Breast epithelium (tissue), 3 donors: Measurements from ENCODE around the gene PPP1R26.

Experiments
- POLR2AphosphoS5 ChIP-seq, 3 donors: sonication (generic); formaldehyde crosslinking; IDR thresholded peaks; one replicate each; pipeline ENCODE4 v1.6.1; 2017; ENCODE audit warnings: antibody characterized with exemption in 3 of 3
- TF ChIP-seq, protein P1 (sequence below), 3 donors: fragments of 450-650 bp; IDR thresholded peaks; one replicate each; pipeline ENCODE4 v1.5.1; 2016 to 2017; ENCODE audit warnings: antibody characterized with exemption in 3 of 3, mild to moderate bottlenecking in 3 of 3, moderate library complexity in 3 of 3

DNA sequence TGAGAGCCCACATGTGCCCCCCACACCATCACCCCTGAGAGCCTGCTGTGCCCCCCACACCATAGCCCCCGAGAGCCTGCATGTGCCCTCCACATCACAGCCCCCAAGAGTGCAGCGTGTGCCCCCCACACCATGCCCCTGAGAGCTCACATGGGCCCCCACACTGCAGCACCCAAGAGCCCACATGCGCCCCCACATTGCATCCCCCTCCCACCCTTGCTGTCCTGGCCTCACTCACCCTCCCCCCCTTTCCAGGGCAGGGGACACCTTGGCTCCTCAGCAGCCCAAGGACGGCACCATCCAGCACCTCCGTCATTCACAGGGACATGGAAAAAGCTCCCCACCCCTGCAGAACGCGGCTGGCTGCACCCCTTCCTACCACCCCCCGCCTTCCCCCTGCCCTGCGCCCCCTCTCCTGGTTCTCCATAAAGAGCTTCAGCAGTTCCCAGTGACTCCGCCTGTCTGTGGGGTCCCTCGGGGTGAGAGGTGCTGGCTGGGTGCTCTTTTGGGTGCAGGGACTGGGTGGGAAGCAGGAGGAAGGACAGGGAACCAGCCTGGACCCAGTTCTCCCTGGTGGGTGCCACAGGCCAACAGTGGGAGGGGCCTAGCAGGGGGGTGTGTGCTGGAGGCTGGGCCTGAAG lies 46.6 kb downstream of the PPP1R26 start:
- TF ChIP-seq, protein P1, sequence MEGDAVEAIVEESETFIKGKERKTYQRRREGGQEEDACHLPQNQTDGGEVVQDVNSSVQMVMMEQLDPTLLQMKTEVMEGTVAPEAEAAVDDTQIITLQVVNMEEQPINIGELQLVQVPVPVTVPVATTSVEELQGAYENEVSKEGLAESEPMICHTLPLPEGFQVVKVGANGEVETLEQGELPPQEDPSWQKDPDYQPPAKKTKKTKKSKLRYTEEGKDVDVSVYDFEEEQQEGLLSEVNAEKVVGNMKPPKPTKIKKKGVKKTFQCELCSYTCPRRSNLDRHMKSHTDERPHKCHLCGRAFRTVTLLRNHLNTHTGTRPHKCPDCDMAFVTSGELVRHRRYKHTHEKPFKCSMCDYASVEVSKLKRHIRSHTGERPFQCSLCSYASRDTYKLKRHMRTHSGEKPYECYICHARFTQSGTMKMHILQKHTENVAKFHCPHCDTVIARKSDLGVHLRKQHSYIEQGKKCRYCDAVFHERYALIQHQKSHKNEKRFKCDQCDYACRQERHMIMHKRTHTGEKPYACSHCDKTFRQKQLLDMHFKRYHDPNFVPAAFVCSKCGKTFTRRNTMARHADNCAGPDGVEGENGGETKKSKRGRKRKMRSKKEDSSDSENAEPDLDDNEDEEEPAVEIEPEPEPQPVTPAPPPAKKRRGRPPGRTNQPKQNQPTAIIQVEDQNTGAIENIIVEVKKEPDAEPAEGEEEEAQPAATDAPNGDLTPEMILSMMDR (IDR thresholded peaks at IDR 0.05), result no peak
- no peak for TF ChIP-seq POLR2AphosphoS5 (IDR thresholded peaks at IDR 0.05)
